Parathyroid adenoma (tissue), 2 donors: ENCODE measurements around the gene PRDM16.
"Not testable (repeated sequence)": the region's sequence is repeated elsewhere in the genome, so short reads cannot be mapped to it uniquely, and the experiment has no call there.

ENCODE experiments used
- H2AFZ ChIP-seq: fragments of 300-600 bp; sonication (generic); one replicate; pipeline ENCODE4 v1.7.0; 2017; ENCODE audit warnings: antibody characterized with exemption, mild to moderate bottlenecking
- H3K27ac ChIP-seq: fragments of 300-600 bp; sonication (generic); one replicate; pipeline ENCODE4 v1.7.0; 2017
- H3K27me3 ChIP-seq: fragments of 300-600 bp; sonication (generic); one replicate; pipeline ENCODE4 v1.7.0; 2017; ENCODE audit warnings: low read length; ENCODE audit not compliant: control insufficient read depth, insufficient read depth
- H3K36me3 ChIP-seq: fragments of 300-600 bp; sonication (generic); one replicate; pipeline ENCODE4 v1.7.0; 2017; ENCODE audit warnings: low read length; ENCODE audit not compliant: control insufficient read depth, insufficient read depth
- H3K4me1 ChIP-seq: fragments of 300-600 bp; sonication (generic); one replicate; pipeline ENCODE4 v1.7.0; 2017; ENCODE audit warnings: control low read depth
- H3K4me2 ChIP-seq: fragments of 300-600 bp; sonication (generic); one replicate; pipeline ENCODE4 v1.7.0; 2017; ENCODE audit warnings: low read length
- H3K4me3 ChIP-seq: fragments of 300-600 bp; sonication (generic); one replicate; pipeline ENCODE4 v1.7.0; 2017; ENCODE audit warnings: low read depth, low read length
- H3K79me2 ChIP-seq: fragments of 300-600 bp; sonication (generic); one replicate; pipeline ENCODE4 v1.7.0; 2017; ENCODE audit warnings: control low read depth
- H3K9ac ChIP-seq: fragments of 300-600 bp; sonication (generic); one replicate; pipeline ENCODE4 v1.7.0; 2017; ENCODE audit warnings: mild to moderate bottlenecking
- H3K9me3 ChIP-seq: fragments of 300-600 bp; sonication (generic); one replicate; pipeline ENCODE4 v1.7.0; 2017; ENCODE audit warnings: low read length; ENCODE audit not compliant: control insufficient read depth
- TF ChIP-seq, protein P1 (sequence below): fragments of 300-600 bp; sonication (generic); IDR thresholded peaks from one replicate; pipeline ENCODE4 v1.7.0; 2017; ENCODE audit warnings: antibody characterized with exemption, mild to moderate bottlenecking
- donor health status: primary hyperparathyroidism.

Gene PRDM16

DNA sequence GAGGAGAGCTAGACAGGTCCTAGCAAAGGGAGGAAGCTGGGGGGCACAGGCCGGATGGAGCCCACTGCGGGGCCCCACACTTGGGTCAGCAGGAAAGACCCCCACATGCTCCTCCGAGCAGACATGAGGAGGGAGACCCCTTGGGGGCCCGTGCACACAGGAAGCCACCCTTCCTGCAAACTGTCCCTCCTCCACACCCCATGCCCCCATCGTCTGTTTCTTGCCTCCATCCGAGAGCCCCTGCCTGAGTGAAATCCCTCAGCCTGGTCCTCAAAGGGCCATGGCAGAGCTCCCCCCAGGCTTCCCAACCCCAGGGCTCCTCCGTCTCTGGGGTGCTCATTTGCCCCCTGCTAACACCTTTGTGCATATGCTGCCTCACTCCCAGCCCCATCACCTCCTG lies 168.0 kb downstream of the PRDM16 start:
- H3K9ac ChIP-seq = no peak overlapping the region
- no peaks in the 10 kb centered on the region for H3K79me2 ChIP-seq
- H3K36me3 ChIP-seq = no peaks in the 10 kb centered on the region
- no peaks in the 10 kb centered on the region for H3K9me3 ChIP-seq
- H3K27ac ChIP-seq = no peak overlapping the region
- TF ChIP-seq, protein P1, sequence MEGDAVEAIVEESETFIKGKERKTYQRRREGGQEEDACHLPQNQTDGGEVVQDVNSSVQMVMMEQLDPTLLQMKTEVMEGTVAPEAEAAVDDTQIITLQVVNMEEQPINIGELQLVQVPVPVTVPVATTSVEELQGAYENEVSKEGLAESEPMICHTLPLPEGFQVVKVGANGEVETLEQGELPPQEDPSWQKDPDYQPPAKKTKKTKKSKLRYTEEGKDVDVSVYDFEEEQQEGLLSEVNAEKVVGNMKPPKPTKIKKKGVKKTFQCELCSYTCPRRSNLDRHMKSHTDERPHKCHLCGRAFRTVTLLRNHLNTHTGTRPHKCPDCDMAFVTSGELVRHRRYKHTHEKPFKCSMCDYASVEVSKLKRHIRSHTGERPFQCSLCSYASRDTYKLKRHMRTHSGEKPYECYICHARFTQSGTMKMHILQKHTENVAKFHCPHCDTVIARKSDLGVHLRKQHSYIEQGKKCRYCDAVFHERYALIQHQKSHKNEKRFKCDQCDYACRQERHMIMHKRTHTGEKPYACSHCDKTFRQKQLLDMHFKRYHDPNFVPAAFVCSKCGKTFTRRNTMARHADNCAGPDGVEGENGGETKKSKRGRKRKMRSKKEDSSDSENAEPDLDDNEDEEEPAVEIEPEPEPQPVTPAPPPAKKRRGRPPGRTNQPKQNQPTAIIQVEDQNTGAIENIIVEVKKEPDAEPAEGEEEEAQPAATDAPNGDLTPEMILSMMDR = no peak
- no peak overlapping the region for H3K4me2 ChIP-seq
- no peaks in the 10 kb centered on the region for H3K4me1 ChIP-seq
- no peak overlapping the region for H2AFZ ChIP-seq
- no peaks in the 10 kb centered on the region for H3K27me3 ChIP-seq
- H3K4me3 ChIP-seq = no peak overlapping the region

DNA sequence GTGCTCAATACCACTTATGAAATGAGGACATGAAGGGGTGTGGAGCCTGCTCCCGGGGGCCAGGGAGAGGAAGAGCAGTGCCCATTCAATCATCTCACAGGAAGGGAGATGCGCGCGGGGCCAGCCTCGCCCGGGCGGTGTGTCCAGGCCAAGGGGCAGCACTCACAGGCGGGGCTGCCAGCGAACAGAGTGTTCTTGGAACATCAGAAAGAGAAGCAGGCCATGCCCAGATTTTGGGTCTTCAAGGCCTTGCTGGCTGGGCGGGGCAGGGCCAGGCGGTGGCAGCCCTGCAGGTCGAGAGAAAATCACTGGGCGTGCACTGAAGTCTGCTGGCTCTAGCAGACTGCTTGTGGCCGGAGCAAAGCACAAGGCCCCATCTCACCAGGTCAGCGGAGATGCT lies 168.6 kb downstream of the PRDM16 start:
- Histone ChIP-seq H3K9ac (no peak overlapping the region), H2AFZ (no peak overlapping the region), H3K27me3 (no peaks in the 10 kb centered on the region), H3K79me2 (no peaks in the 10 kb centered on the region), H3K27ac (no peak overlapping the region), H3K4me3 (no peak overlapping the region), H3K4me1 (no peaks in the 10 kb centered on the region), H3K9me3 (no peaks in the 10 kb centered on the region), H3K36me3 (no peaks in the 10 kb centered on the region), H3K4me2 (no peak overlapping the region)
- TF ChIP-seq, protein P1 = no peak

DNA sequence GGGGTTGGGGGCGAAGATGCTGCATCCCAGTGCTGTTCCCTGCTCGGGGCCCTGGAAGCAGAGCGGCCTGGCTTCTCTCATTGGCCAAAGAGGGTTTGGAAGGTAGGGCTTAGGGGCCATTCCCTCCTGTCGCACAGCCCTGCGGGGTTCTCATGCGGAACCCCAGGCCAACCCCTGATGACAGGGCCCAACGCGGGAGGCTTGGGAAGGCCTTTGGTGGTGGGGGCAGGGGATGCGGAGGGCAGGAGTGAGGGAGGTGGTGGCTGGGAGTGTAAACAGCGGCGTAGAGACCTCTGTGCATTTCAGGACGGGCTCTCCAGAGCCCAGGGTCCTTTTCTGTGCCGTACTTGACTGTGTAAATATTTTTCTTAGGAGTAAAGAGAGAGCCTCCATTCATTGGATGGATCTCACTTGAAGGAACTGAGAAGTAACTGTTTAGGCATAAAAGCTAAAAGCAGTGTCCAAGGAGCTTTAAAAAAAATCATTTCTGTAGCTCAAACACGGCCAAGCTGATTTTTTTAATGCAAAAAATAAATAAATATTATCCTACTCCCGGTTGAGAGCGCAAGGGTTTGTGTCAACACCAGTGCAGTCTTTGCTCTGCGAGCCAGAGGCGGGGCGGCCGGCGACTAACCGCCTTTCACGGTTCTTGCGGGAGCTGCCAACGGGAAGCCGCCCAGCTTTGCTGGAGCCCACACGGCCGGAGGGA lies 169.1 kb downstream of the PRDM16 start:
- Histone ChIP-seq H3K79me2 (no peaks in the 10 kb centered on the region), H3K9me3 (no peaks in the 10 kb centered on the region), H3K4me3 (no peak overlapping the region), H3K36me3 (no peaks in the 10 kb centered on the region), H2AFZ (no peak overlapping the region), H3K4me2 (no peak overlapping the region), H3K4me1 (no peaks in the 10 kb centered on the region), H3K9ac (no peak overlapping the region), H3K27me3 (no peaks in the 10 kb centered on the region), H3K27ac (no peak overlapping the region)
- TF ChIP-seq, protein P1 = no peak

DNA sequence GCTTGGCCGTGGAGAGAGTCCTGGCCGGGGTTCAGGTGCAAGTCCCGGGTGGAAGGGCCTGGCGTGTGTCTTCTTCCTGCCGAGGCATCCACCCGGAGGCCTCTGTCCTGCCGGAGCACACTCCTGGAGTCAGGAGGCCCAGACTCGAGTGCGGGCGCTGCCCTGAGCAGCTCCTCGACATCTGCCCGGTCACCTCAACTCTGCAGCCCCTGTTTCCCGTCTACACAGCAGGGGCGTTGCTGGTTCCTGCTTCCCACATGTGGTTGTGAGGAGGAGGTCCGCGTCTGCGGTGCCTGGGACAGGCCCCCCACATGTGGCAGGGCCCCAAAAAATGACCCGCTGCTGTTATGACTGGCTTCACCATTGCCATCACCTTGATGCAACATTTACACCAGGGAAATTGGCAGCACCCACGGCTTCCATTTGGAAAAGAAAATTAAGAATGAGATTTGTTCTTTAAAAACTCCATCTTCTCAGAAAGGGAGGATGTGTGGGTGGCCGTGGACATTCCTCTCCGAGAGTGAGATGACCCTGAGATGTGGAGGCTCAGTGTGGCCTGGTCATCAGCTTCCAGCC lies 169.8 kb downstream of the PRDM16 start:
- no peaks in the 10 kb centered on the region for H3K27me3 ChIP-seq
- H3K27ac ChIP-seq = no peak overlapping the region
- H2AFZ ChIP-seq = no peak overlapping the region
- TF ChIP-seq, protein P1 = no peak
- H3K36me3 ChIP-seq = no peaks in the 10 kb centered on the region
- no peak overlapping the region for H3K4me2 ChIP-seq
- no peaks in the 10 kb centered on the region for H3K79me2 ChIP-seq
- H3K4me3 ChIP-seq = no peak overlapping the region
- no peaks in the 10 kb centered on the region for H3K9me3 ChIP-seq
- H3K9ac ChIP-seq = no peak overlapping the region
- no peaks in the 10 kb centered on the region for H3K4me1 ChIP-seq

DNA sequence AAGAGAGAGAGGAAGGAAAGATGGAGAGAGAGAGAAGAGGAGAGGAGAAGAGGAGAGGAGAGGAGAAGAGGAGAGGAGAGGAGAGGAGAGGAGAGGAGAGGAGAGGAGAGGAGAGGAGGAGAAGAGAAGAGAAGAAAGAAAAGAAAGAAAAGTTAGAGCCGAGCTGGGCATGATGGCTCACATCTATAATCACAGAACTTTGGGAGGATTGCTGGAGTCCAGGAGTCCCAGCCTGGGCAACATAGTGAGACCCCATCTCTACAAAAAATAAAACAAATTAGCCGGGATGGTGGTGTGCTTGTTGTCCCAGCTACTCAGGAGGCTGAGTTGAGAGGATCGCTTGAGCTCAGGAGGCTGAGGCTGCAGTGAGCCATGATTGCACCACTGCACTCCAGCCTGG lies 171.0 kb downstream of the PRDM16 start:
- not testable (repeated sequence) for H3K36me3 ChIP-seq, H3K27ac ChIP-seq, H3K4me2 ChIP-seq, H3K4me3 ChIP-seq, H2AFZ ChIP-seq, H3K27me3 ChIP-seq, H3K79me2 ChIP-seq, H3K9ac ChIP-seq, H3K4me1 ChIP-seq, H3K9me3 ChIP-seq
